GM19193 (cell line): ENCODE results near the gene FOXP1.

Experiments
- POLR2A ChIP-seq: IDR thresholded peaks from 4 replicates; pipeline ENCODE4 v1.6.1; 2011; ENCODE audit not compliant: insufficient read depth, insufficient read length; ENCODE audit errors: extremely low read depth

The FOXP1 gene

GRCh38 chr3:71515636-71516365 lies 67.7 kb downstream of the FOXP1 start:
- no peak for TF ChIP-seq POLR2A

DNA sequence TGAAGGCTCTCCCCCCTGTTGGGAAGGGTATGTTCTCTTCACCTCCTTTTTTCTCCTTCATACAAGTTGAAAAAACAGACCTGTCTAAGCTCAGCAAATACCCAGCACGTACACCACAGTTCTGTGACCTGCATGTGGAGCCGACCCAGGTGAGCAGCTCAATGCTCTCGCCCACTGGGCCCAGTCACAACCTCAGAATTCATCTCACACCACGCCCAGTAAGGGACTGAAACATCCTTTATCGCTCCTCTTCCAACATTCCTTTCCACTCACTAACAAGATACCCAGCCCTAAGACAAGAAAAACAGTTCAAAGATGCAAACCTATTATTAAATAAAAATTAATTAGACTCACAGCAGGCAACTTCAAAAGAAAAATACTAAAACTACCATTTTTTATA lies 68.9 kb downstream of the FOXP1 start:
- no peak for TF ChIP-seq POLR2A

DNA sequence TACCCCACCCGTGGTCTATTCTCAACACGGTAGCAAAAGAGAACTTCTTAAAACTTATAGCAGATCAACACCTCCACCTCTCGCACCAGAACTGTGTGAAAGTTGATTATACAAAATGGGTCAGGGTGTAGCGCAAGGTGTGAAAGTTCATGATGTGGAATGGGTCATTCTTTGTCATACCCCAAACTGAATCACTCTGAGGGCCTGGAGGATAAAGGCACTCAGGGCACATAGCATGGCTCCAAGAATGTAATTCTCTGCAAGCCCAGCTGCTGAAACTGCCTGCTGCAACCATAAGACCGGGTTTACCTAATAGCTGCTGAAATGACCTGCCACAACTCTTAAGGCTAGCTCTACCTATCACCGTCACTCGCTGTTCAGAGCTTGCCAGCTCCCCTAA lies 70.0 kb downstream of the FOXP1 start:
- no peak for TF ChIP-seq POLR2A

GRCh38 chr3:71513081-71513480 lies 70.4 kb downstream of the FOXP1 start:
- no peak for TF ChIP-seq POLR2A

GRCh38 chr3:71512544-71512943 lies 71.0 kb downstream of the FOXP1 start:
- no peak for TF ChIP-seq POLR2A

DNA sequence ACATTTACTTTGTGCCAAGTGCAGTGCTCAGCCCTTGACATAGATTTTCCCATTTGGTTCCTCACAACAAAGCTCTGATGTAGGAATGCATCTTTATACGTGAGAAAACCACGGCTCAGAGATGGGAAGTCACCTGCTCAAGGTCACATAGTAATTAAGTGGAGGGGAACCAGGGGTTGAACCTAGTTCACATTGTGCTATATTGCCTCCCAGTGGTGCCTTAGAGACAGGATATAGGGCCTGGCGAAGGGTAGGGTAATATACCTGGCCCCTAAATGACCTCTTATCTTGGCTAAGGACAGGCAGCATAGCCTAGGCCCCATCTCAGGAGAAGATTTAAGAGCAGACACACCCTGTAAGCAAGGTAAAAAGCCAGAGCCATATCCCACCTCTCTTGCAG lies 71.5 kb downstream of the FOXP1 start:
- no peak for TF ChIP-seq POLR2A

DNA sequence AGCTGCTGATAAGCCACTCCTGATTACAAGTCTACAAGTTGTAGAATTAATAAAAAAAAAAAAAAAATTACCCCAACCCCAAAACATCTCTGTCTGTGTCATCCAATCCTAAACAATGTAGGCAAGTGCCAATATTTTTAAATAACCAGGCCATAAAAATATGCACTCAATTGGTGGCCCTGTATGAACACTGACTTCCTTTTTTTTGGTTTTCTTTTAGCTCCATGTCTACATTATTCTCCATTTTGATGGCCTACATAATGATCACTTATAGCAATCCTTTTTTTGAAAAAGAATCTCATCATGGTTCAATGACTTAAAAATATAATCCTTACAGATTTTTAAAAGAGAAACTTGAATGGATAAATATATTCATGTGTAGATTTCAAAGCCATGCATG lies 72.1 kb downstream of the FOXP1 start:
- TF ChIP-seq POLR2A = no peak

DNA sequence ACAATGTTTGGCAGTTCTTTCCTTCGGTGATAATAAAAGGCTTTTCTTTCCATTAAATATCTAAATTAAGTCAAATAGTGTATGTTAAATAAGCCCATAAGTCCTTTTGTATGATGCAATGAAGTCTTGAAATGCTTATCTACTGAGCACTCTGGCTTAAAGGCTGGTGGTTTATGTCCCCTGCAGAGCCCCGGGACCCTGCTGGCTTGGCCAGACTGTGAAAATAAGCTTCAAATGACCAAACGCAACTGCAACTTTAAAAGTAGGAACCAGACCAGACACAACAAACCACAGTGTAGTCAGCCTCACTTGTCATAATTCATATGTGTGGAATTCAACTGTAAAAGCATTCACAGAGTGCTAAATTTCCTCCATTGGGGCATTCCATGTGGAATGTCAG lies 72.5 kb downstream of the FOXP1 start:
- no peak for TF ChIP-seq POLR2A

GRCh38 chr3:71510510-71510909 lies 73.0 kb downstream of the FOXP1 start:
- no peak for TF ChIP-seq POLR2A

GRCh38 chr3:71509066-71509465 lies 74.5 kb downstream of the FOXP1 start:
- no peak for TF ChIP-seq POLR2A

DNA sequence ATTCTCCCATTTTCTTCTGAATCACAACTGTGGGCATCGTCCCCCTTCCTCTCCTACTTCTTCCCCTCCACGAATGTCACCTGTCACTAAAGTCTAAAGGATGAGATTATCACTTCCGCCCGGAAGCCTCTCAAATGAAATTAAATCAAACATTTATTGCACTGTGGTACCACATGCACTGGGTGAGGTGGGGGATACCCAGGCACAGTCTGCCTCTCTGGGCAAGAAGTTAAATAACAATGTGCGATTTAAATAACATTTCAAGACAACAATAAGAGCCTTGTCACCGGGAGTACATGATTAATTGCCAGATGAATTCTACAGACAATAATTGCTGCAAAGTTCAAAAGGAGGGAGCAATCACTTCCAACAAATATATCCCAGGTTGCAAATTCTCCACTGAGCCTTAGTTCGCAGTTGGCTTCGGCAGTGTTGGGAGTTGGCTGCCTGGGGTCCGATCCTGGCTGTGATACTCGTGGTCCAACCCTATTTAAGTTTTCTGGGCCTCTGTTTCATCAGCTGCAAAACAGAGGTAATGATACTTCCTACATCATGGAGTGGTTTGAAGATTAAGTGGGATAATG lies 77.7 kb downstream of the FOXP1 start:
- no peak for TF ChIP-seq POLR2A

DNA sequence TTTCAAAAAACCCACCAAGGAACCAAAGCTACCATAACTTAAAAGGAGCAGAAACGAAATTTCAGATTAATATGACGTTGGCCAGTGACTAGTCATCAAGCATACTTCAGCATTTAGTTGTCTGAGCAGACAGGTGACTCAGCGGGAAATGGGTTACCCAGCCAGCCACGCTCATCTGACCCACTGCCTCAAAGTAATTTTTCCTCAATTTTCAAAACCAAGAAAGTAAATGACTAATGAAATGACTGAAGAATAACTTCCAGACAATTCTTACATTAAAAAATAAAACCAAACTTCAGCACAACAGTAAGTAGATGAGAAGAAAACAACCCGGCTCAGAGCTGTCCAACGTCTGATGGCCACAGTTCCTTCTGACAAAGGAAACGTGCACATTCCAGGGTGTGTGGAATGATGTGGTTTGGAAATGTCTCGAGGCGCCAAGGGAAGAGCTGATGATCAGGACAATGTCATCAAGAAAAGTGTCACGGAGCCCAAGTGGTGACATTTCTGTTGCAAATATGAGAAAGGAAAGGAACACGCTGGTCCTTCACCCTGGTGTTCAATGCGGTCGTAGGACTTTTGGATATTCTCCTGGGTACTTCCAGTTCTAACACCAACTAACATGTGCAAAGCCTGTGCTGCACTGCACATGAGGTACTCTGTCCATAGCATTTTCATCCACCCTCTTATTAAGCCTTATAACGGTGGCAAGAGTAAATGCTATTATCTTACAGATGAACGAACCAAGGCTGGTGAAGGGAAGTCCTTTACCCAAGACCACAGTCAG lies 79.1 kb downstream of the FOXP1 start:
- TF ChIP-seq POLR2A = no peak

GRCh38 chr3:71503525-71504249 lies 79.8 kb downstream of the FOXP1 start:
- no peak for TF ChIP-seq POLR2A

GRCh38 chr3:71502066-71502625 lies 81.4 kb downstream of the FOXP1 start:
- TF ChIP-seq POLR2A = no peak

DNA sequence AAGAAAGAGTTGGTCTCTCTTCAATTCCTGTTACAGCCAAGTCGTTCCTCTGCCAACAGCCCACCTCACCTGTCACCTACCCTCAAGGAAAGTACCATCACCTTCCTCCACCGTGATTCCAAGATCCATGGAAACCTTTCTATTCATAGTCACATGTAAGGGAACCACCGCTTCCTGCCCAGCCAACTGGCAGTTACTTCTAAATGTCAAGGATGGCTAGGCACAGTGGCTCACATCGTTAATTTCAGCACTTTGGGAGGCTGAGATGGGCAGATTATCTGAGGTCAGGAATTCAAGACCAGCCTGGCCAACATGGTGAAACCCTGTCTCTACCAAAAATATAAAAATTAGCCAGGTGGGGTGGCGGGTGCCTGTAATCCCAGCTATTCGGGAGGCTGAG lies 82.8 kb downstream of the FOXP1 start:
- TF ChIP-seq POLR2A = no peak
